ENCODE measurements around the gene PPP1R16B. TPM values are rescaled to one million over a fixed set of nuclear protein-coding genes. Genes with fewer than 3 reads are reported as not detected.

PPP1R16B gene
- total RNA-seq, 1 donor from 2014 or later: 5.3 TPM

GRCh38 chr20:38893565-38894090 lies 88.1 kb downstream of the PPP1R16B start:
- Mint-ChIP-seq H3K4me3 (ENCODE audit: unreplicated experiment) (peak overlapping the region; percentile 43), H3K27ac (ENCODE audit: unreplicated experiment) (peak overlapping the region; percentile 38), H3K27me3 (ENCODE audit: unreplicated experiment) (peaks cover 3% of the 10 kb centered on the region), H3K36me3 (ENCODE audit: unreplicated experiment) (no peaks in the 10 kb centered on the region), H3K4me1 (ENCODE audit: low read depth, unreplicated experiment) (peaks cover 13% of the 10 kb centered on the region), H3K9me3 (ENCODE audit: unreplicated experiment) (peaks cover 6% of the 10 kb centered on the region)
- DNase-seq: peak; percentile 89
- TF ChIP-seq CTCF (IDR thresholded peaks at IDR 0.05; ENCODE audit: partially characterized antibody, unreplicated experiment): peak; percentile 92

DNA sequence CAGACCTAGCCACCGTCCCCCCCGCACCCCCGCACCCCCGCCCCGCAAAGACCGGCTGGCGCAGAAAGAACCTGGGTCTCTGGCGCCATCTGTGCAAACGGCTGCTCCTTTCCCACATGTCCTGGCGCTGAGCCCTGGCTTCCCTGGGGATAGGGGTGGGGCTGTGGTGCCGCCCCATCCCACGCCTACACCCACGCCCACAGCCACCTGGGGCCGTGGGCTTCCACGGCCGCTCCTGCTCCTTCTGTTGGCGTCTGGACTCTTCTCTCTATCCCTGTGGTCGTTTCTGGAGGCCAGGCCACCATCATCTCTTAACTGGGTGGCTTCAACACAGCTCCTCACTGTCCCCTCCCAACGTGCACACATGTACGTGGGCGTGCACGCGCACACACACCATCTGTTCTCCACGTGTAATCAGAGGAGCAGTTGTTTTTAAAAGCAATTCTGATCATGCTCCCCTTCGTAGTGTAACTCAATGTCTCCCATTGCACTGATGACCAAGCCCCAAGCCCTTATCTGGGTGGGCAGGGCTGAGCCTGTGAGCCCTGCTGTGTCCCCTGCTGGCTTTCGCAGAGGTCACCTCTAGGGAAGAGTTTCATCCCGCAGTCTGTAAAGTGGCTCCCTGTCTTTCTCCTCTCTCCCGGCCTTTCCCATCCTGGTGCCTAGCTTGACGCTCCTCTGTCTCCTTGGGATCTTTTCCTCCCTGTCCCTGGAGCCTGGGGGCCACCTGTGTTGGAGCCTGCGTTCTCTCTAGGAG lies 88.8 kb downstream of the PPP1R16B start:
- H3K9me3 Mint-ChIP-seq (ENCODE audit: unreplicated experiment): peaks cover 5% of the 10 kb centered on the region
- H3K36me3 Mint-ChIP-seq (ENCODE audit: unreplicated experiment): no peaks in the 10 kb centered on the region
- H3K27me3 Mint-ChIP-seq (ENCODE audit: unreplicated experiment): peaks cover 3% of the 10 kb centered on the region
- DNase-seq: no peak
- TF ChIP-seq CTCF (IDR thresholded peaks at IDR 0.05; ENCODE audit: partially characterized antibody, unreplicated experiment): peak; percentile 36
- H3K27ac Mint-ChIP-seq (ENCODE audit: unreplicated experiment): peak overlapping the region; percentile 83
- H3K4me1 Mint-ChIP-seq (ENCODE audit: low read depth, unreplicated experiment): peaks cover 13% of the 10 kb centered on the region
- peak overlapping the region; percentile 41 for H3K4me3 Mint-ChIP-seq (ENCODE audit: unreplicated experiment)

- H3K36me3 Mint-ChIP-seq (ENCODE audit: unreplicated experiment): no peaks in the 10 kb centered on the region
- peaks cover 16% of the 10 kb centered on the region for H3K4me1 Mint-ChIP-seq (ENCODE audit: low read depth, unreplicated experiment)
- TF ChIP-seq CTCF (IDR thresholded peaks at IDR 0.05; ENCODE audit: partially characterized antibody, unreplicated experiment): no peak
- no peak overlapping the region for H3K4me3 Mint-ChIP-seq (ENCODE audit: unreplicated experiment)
- peaks cover 3% of the 10 kb centered on the region for H3K27me3 Mint-ChIP-seq (ENCODE audit: unreplicated experiment)
- H3K27ac Mint-ChIP-seq (ENCODE audit: unreplicated experiment): peak overlapping the region; percentile 83
- DNase-seq: no peak
- peaks cover 8% of the 10 kb centered on the region for H3K9me3 Mint-ChIP-seq (ENCODE audit: unreplicated experiment)
Observed at GRCh38 chr20:38895098-38895949, 89.8 kb downstream of the PPP1R16B start.

GRCh38 chr20:38896009-38896594 lies 90.6 kb downstream of the PPP1R16B start:
- Mint-ChIP-seq H3K4me3 (ENCODE audit: unreplicated experiment) (no peak overlapping the region), H3K36me3 (ENCODE audit: unreplicated experiment) (no peaks in the 10 kb centered on the region), H3K27me3 (ENCODE audit: unreplicated experiment) (peaks cover 3% of the 10 kb centered on the region), H3K27ac (ENCODE audit: unreplicated experiment) (no peak overlapping the region), H3K4me1 (ENCODE audit: low read depth, unreplicated experiment) (peaks cover 24% of the 10 kb centered on the region), H3K9me3 (ENCODE audit: unreplicated experiment) (peaks cover 10% of the 10 kb centered on the region)
- no peak for DNase-seq
- TF ChIP-seq CTCF (IDR thresholded peaks at IDR 0.05; ENCODE audit: partially characterized antibody, unreplicated experiment): no peak
